AG04450 (cell line): ENCODE results near the gene NCDN. TPM values are rescaled to one million over a fixed set of nuclear protein-coding genes. Genes with fewer than 3 reads are reported as not detected.

Source experiments
- CTCF ChIA-PET: fragments of 300-600, 350-600 bp; formaldehyde crosslinking; extraction: SDS; loops from one replicate; lab custom pipeline; 2022; ENCODE audit warnings: antibody characterized with exemption, inconsistent platforms; lab: Charles Lee
- POLR2A ChIA-PET: fragments of 350-600 bp; formaldehyde crosslinking; extraction: SDS; loops from one replicate; lab custom pipeline; 2021; ENCODE audit warnings: antibody characterized with exemption, inconsistent platforms; lab: Yijun Ruan, JAX
- DNase-seq: peaks from one replicate; pipeline ENCODE4 v3.0.0-alpha.2; 2011; ENCODE audit warnings: low read depth, low spot score
- H3K27ac ChIP-seq: one replicate; pipeline ENCODE4 v1.5.1; 2012; ENCODE audit warnings: low read depth, low read length, control low read depth
- H3K27me3 ChIP-seq: one replicate; pipeline ENCODE4 v1.6.0; 2012; ENCODE audit warnings: low read length; ENCODE audit not compliant: control insufficient read depth, insufficient read depth
- H3K4me3 ChIP-seq: 2 replicates; pipeline ENCODE4 v1.5.1; 2011; ENCODE audit warnings: mild to moderate bottlenecking, low read depth, low read length, control low read depth
- H3K9me3 ChIP-seq: 2 replicates; pipeline ENCODE4 v1.5.1; 2012; ENCODE audit warnings: low read length; ENCODE audit not compliant: control insufficient read depth, insufficient read depth
- polyA plus RNA-seq: library from polyadenylated mRNA; depleted of rRNA; stranded (reverse); fragments of >200 nt; gene quantifications from 2 replicates; pipeline ENCODE4 v1.2.3, GENCODE V29; 2011
- TF ChIP-seq, protein P1 (sequence below): IDR thresholded peaks from 2 replicates; pipeline ENCODE4 v1.5.1; 2011; ENCODE audit warnings: low read depth, low read length, control low read depth, inconsistent platforms

NCDN gene
- polyA plus RNA-seq, 1 experiment, result 16.7 TPM

DNA sequence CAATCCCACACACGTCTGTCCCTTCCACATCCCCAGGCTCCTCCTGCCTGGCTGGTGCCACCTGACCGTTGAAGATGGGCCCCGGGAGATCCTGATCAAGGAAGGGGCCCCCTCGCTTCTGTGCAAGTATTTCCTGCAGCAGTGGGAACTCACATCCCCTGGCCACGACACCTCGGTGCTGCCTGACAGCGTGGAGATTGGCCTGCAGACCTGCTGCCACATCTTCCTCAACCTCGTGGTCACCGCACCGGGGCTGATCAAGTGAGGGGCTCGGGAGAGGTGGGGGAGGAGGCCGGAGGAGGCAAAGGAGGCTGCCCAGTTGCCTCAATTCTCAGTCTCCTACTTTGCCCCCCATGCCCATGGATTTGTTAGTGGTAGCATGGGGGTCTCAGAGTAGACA lies 5.6 kb downstream of the NCDN start:
- Histone ChIP-seq H3K9me3 (no peaks in the 10 kb centered on the region; the same call in 1 of the 2 replicates), H3K27me3 (no peaks in the 10 kb centered on the region), H3K4me3 (no peak overlapping the region), H3K27ac (no peak overlapping the region)
- TF ChIP-seq, protein P1, sequence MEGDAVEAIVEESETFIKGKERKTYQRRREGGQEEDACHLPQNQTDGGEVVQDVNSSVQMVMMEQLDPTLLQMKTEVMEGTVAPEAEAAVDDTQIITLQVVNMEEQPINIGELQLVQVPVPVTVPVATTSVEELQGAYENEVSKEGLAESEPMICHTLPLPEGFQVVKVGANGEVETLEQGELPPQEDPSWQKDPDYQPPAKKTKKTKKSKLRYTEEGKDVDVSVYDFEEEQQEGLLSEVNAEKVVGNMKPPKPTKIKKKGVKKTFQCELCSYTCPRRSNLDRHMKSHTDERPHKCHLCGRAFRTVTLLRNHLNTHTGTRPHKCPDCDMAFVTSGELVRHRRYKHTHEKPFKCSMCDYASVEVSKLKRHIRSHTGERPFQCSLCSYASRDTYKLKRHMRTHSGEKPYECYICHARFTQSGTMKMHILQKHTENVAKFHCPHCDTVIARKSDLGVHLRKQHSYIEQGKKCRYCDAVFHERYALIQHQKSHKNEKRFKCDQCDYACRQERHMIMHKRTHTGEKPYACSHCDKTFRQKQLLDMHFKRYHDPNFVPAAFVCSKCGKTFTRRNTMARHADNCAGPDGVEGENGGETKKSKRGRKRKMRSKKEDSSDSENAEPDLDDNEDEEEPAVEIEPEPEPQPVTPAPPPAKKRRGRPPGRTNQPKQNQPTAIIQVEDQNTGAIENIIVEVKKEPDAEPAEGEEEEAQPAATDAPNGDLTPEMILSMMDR, result no peak
- ChIA-PET POLR2A (no interaction called here), CTCF (interaction anchor here (5.3 kb wide), 1 partner anchor 112 kb away, joined by 57 read pairs; no protein-coding TSS in a partner anchor)
- no peak for DNase-seq

- POLR2A ChIA-PET, result interaction anchor here (1.4 kb wide), 1 partner anchor 113 kb away, joined by 8 read pairs; no protein-coding TSS in a partner anchor
- H3K27me3 ChIP-seq, result no peaks in the 10 kb centered on the region
- TF ChIP-seq, protein P1, result peak; percentile 83
- DNase-seq, result no peak
- no peaks in the 10 kb centered on the region for H3K9me3 ChIP-seq
- CTCF ChIA-PET, result interaction anchor here (0.6 to 5.9 kb wide), 35 partner anchors 8 to 341 kb away, joined by 3 to 248 read pairs (median 4); partner anchors contain the start of genes CLSPN and TFAP2E
- peak overlapping the region; percentile 11 for H3K27ac ChIP-seq
- no peak overlapping the region for H3K4me3 ChIP-seq
Measured at GRCh38 chr1:35564037-35564883, 6.7 kb downstream of the NCDN start.

- DNase-seq, result no peak
- ChIA-PET CTCF (interaction anchor here (0.6 to 5.9 kb wide), 36 partner anchors 8 to 342 kb away, joined by 3 to 248 read pairs (median 4); partner anchors contain the start of genes CLSPN and TFAP2E), POLR2A (interaction anchor here (0.7 to 1.4 kb wide), 2 partner anchors 10 to 114 kb away, joined by 3 to 8 read pairs; no protein-coding TSS in a partner anchor)
- no peak overlapping the region for H3K27ac ChIP-seq
- H3K9me3 ChIP-seq, result no peaks in the 10 kb centered on the region
- H3K27me3 ChIP-seq, result no peaks in the 10 kb centered on the region
- TF ChIP-seq, protein P1, result no peak
- H3K4me3 ChIP-seq, result no peak overlapping the region
Measured at GRCh38 chr1:35564884-35565741, 7.5 kb downstream of the NCDN start.

DNA sequence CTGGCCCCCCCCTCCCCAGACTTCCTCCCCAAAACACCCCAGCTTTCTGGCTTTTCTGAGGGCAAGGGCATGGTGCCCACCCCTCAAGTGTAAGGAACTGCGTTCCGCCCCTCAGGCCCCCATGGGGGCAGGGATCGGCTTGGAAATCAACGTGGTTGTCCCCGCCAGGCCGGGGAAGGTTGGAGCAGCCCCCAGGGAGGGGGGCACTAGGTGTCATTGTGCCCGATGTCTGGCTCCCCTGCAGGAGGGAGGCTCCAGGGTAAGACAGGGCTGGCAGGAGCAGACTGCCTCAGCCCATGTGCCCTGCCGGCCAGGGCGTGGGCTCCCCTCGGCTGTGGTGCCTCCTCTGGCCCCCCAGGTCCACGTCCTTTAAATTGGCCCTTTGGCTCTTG lies 8.1 kb downstream of the NCDN start:
- Histone ChIP-seq H3K4me3 (no peak overlapping the region), H3K9me3 (no peaks in the 10 kb centered on the region), H3K27me3 (no peaks in the 10 kb centered on the region), H3K27ac (no peak overlapping the region)
- CTCF ChIA-PET, result interaction anchor here (0.7 to 5.9 kb wide), 13 partner anchors 10 to 291 kb away, joined by 3 to 248 read pairs (median 8); partner anchors contain the start of gene CLSPN
- POLR2A ChIA-PET, result no interaction called here
- DNase-seq, result no peak
- TF ChIP-seq, protein P1, result no peak
